GM12878 (cell line): ENCODE results near the gene SPTBN1. TPM values are rescaled to one million over a fixed set of nuclear protein-coding genes. Genes with fewer than 3 reads are reported as not detected.

Source experiments
- ATAC-seq: fragments of 200-7000 bp; cut with Tn5 transposase; 3 replicates; pipeline ENCODE4 v1.9.1; 2020; ENCODE audit warnings: mild to moderate bottlenecking, moderate library complexity
- BruUV-seq: library from RNA; stranded (reverse); fragments of 400-500 nt; replicated peaks from 2 replicates; lab custom pipeline; 2021; lab: Mats Ljungman, UMichigan
- CTCF ChIA-PET: fragments of 300-600 bp; sonication (Branson Sonifier 250); formaldehyde crosslinking; extraction: SDS; loops from one replicate; lab custom pipeline; 2021; ENCODE audit warnings: inconsistent platforms; lab: Yijun Ruan, JAX
- POLR2A ChIA-PET: fragments of 350-600 bp; formaldehyde crosslinking; extraction: SDS; loops from one replicate; lab custom pipeline; 2021; ENCODE audit warnings: inconsistent platforms; lab: Charles Lee
- RAD21 ChIA-PET: fragments of 300-600 bp; sonication (Branson Sonifier 250); formaldehyde crosslinking; loops from one replicate; lab custom pipeline; 2023; ENCODE audit warnings: antibody characterized with exemption; ENCODE audit not compliant: unreplicated experiment; lab: Charles Lee
- SMC1A ChIA-PET: fragments of 300-600 bp; sonication (Branson Sonifier 250); formaldehyde crosslinking; loops from one replicate; lab custom pipeline; 2023; ENCODE audit not compliant: unreplicated experiment, uncharacterized antibody; lab: Charles Lee
- DNase-seq: peaks from one replicate; pipeline ENCODE4 v3.0.0-alpha.2; 2011; ENCODE audit warnings: low read depth, low spot score
- FAIRE-seq: peaks from 3 replicates; lab custom pipeline; 2011; peaks lifted over from hg19 to GRCh38; lab: Jason Lieb, UNC
- H2AFZ ChIP-seq: 2 replicates; pipeline ENCODE4 v1.6.0; 2011; ENCODE audit warnings: low read depth, low read length, control low read depth; ENCODE audit not compliant: control insufficient read depth
- H3K27ac ChIP-seq: 2 replicates; pipeline ENCODE4 v1.5.1; 2011; ENCODE audit warnings: control low read depth; ENCODE audit not compliant: control insufficient read depth, insufficient read depth
- H3K27me3 ChIP-seq, 2 experiments: replicated peaks in 1 of 2; 2 replicates each; pipeline versions ENCODE4 v1.6.0 to v1.6.1; 2011; ENCODE audit warnings: low read length in 1 of 2; ENCODE audit not compliant: control insufficient read depth in 2 of 2, insufficient read depth in 2 of 2
- H3K36me3 ChIP-seq, 2 experiments: 2 replicates each; pipeline ENCODE4 v1.5.1; 2011; ENCODE audit warnings: low read length in 1 of 2; ENCODE audit not compliant: control insufficient read depth in 2 of 2, insufficient read depth in 2 of 2
- H3K4me1 ChIP-seq: 2 replicates; pipeline ENCODE4 v1.6.1; 2011; ENCODE audit warnings: mild to moderate bottlenecking, low read length, moderate library complexity, mixed read lengths; ENCODE audit not compliant: control insufficient read depth, insufficient read depth
- H3K4me2 ChIP-seq: 2 replicates; pipeline ENCODE4 v1.6.0; 2011; ENCODE audit warnings: control low read depth; ENCODE audit not compliant: control insufficient read depth, insufficient read depth
- H3K4me3 ChIP-seq: fragments of 200-600 bp; sonication (generic); 2 replicates; pipeline ENCODE4 v1.5.1; 2016
- H3K79me2 ChIP-seq: 2 replicates; pipeline ENCODE4 v1.6.0; 2011; ENCODE audit warnings: low read length; ENCODE audit not compliant: control insufficient read depth, insufficient read depth
- H3K9ac ChIP-seq: 2 replicates; pipeline ENCODE4 v1.8.0; 2011; ENCODE audit warnings: low read length, control low read depth, mixed read lengths; ENCODE audit not compliant: control insufficient read depth, insufficient read depth
- H3K9me3 ChIP-seq: replicated peaks from 3 replicates; pipeline ENCODE4 v1.5.1; 2011; ENCODE audit warnings: mild to moderate bottlenecking, low read length; ENCODE audit not compliant: control insufficient read depth, insufficient read depth
- H4K20me1 ChIP-seq: 2 replicates; pipeline ENCODE4 v1.6.0; 2011; ENCODE audit not compliant: control insufficient read depth, insufficient read depth
- BRCA1 ChIP-seq: IDR thresholded peaks from 2 replicates; pipeline ENCODE4 v1.6.1; 2011; ENCODE audit warnings: low read depth, low read length, improper control_type of control experiment
- DPF2 ChIP-seq: fragments of 450-650 bp; IDR thresholded peaks from 2 replicates; pipeline ENCODE4 v1.6.1; 2017; ENCODE audit warnings: mild to moderate bottlenecking
- EGR1 ChIP-seq, 2 experiments: IDR thresholded peaks; 1 replicate in 1 of 2; 2 replicates in 1 of 2; pipeline ENCODE4 v1.6.1; 2011 to 2012; ENCODE audit warnings: low read depth in 2 of 2, low read length in 2 of 2, borderline replicate concordance in 1 of 2, mild to moderate bottlenecking in 1 of 2, moderate library complexity in 1 of 2
- HCFC1 ChIP-seq: fragments of 150-350 bp; IDR thresholded peaks from 2 replicates; pipeline ENCODE4 v1.6.1; 2014; ENCODE audit warnings: low read length
- HDAC6 ChIP-seq: fragments of 200-600 bp; sonication (generic); IDR thresholded peaks from one replicate; pipeline ENCODE4 v1.8.0; 2017; ENCODE audit warnings: antibody characterized with exemption; ENCODE audit not compliant: unreplicated experiment
- LARP7 ChIP-seq: fragments of 450-650 bp; IDR thresholded peaks from 2 replicates; pipeline ENCODE4 v1.6.1; 2017; ENCODE audit warnings: mild to moderate bottlenecking
- MTA2 ChIP-seq: fragments of 450-650 bp; IDR thresholded peaks from 2 replicates; pipeline ENCODE4 v1.6.1; 2016; ENCODE audit warnings: low read depth, mild to moderate bottlenecking, moderate library complexity
- MYB ChIP-seq: fragments of 150-350 bp; IDR thresholded peaks from 2 replicates; pipeline ENCODE4 v1.6.1; 2014; ENCODE audit warnings: mild to moderate bottlenecking, low read depth, low read length, borderline replicate concordance
- RUNX3 ChIP-seq: IDR thresholded peaks from 2 replicates; pipeline ENCODE4 v1.6.1; 2012; ENCODE audit warnings: low read length, inconsistent platforms
- SIN3A ChIP-seq: IDR thresholded peaks from 2 replicates; pipeline ENCODE4 v1.6.1; 2012; ENCODE audit warnings: low read depth, low read length, improper control_type of control experiment
- SREBF1 ChIP-seq: IDR thresholded peaks from 2 replicates; pipeline ENCODE4 v1.6.1; 2012; ENCODE audit warnings: mild to moderate bottlenecking, low read length
- ZNF24 ChIP-seq: fragments of 450-650 bp; IDR thresholded peaks from 2 replicates; pipeline ENCODE4 v1.6.1; 2017; ENCODE audit warnings: antibody characterized with exemption, mild to moderate bottlenecking
- WGBS: methylation state at CpG from one replicate; pipeline ENCODE4 v1.1.6; 2016; ENCODE audit warnings: low lambda C conversion rate; ENCODE audit not compliant: insufficient replicate concordance, insufficient coverage; ENCODE audit errors: missing lambda C conversion rate; 5-methylcytosine and 5-hydroxymethylcytosine counted together
- in situ Hi-C: fragments of 300-500 bp; cut with MboI; formaldehyde crosslinking; loops from 9 replicates; pipeline ENCODE4 v1.14.3; 2018; ENCODE audit warnings: mixed read lengths
- intact Hi-C: fragments of 100-400 bp; cut with micrococcal nuclease; formaldehyde crosslinking; loops from one replicate; pipeline ENCODE4 v1.14.2; 2022; ENCODE audit not compliant: unreplicated experiment
- polyA plus RNA-seq, 11 experiments: library from polyadenylated mRNA; depleted of rRNA in 4 of 11; unstranded in 6 of 11; stranded (reverse) in 5 of 11; fragments of >200 nt; fragmentation: Nextera tagmentation in 4 of 11; fragmentation: Illumina TruSeq in 1 of 11; extraction: Ambion mirVana in 4 of 11; extraction: Trizol in 1 of 11; gene quantifications; 1 replicate in 1 of 11; 2 replicates in 10 of 11; pipeline versions ENCODE4 v1.2.1 to v1.2.3, GENCODE V29; 2011 to 2016; ENCODE audit warnings: inconsistent platforms in 2 of 11, missing spikeins in 2 of 11, low read depth in 1 of 11
- total RNA-seq, 4 experiments: library from RNA; depleted of rRNA in 3 of 4; stranded (reverse); fragments of >200 nt in 3 of 4; fragmentation: Illumina TruSeq in 1 of 4; extraction: Trizol in 1 of 4; gene quantifications; 2 replicates each; pipeline versions ENCODE4 v1.2.1 to v1.2.3, GENCODE V29; 2013 to 2021
- TF ChIP-seq, protein P1 (sequence below): fragments of 450-650 bp; formaldehyde crosslinking; IDR thresholded peaks from 2 replicates; pipeline ENCODE4 v1.5.0; 2022; ENCODE audit warnings: mild to moderate bottlenecking, missing genetic modification characterization
- TF ChIP-seq, protein P2 (sequence below): IDR thresholded peaks from 2 replicates; pipeline ENCODE4 v1.6.1; 2011; ENCODE audit warnings: borderline replicate concordance, low read depth, mild to moderate bottlenecking, moderate library complexity, low read length; ENCODE audit not compliant: insufficient read depth, poor library complexity, severe bottlenecking

SPTBN1 gene
- total and polyA plus RNA-seq, 10 of the 15 experiments (the other 5 are each of a cell fraction or from before 2014, with no cell fraction given) = 20.6 to 154 (median 76.7) TPM

DNA sequence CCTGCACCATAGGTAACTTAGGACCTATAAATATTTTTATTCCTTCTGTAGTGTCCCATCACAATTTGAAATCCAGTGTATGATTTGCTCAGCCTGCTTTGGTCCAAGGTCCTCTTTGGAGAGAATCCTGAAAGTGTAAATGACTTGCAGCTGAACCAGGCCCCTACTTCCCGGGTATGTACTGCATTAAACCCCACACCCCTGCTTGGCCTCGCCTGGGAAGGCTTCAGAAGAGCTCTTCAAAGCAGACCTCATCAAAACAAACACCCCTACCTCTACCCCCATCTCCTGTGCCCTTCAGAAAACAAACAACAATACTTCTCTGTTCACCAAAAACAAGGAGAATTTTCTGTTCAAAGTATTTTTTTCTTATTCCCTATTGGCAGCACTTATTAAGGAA, 9.5 kb upstream of the SPTBN1 start:
- TF ChIP-seq SIN3A = no peak
- TF ChIP-seq DPF2 = no peak
- no peak for TF ChIP-seq EGR1 (IDR thresholded peaks at IDR 0.05; ENCODE audit: borderline replicate concordance in 1 of 2, low read depth in 2 of 2, low read length in 2 of 2)
- TF ChIP-seq, protein P1, sequence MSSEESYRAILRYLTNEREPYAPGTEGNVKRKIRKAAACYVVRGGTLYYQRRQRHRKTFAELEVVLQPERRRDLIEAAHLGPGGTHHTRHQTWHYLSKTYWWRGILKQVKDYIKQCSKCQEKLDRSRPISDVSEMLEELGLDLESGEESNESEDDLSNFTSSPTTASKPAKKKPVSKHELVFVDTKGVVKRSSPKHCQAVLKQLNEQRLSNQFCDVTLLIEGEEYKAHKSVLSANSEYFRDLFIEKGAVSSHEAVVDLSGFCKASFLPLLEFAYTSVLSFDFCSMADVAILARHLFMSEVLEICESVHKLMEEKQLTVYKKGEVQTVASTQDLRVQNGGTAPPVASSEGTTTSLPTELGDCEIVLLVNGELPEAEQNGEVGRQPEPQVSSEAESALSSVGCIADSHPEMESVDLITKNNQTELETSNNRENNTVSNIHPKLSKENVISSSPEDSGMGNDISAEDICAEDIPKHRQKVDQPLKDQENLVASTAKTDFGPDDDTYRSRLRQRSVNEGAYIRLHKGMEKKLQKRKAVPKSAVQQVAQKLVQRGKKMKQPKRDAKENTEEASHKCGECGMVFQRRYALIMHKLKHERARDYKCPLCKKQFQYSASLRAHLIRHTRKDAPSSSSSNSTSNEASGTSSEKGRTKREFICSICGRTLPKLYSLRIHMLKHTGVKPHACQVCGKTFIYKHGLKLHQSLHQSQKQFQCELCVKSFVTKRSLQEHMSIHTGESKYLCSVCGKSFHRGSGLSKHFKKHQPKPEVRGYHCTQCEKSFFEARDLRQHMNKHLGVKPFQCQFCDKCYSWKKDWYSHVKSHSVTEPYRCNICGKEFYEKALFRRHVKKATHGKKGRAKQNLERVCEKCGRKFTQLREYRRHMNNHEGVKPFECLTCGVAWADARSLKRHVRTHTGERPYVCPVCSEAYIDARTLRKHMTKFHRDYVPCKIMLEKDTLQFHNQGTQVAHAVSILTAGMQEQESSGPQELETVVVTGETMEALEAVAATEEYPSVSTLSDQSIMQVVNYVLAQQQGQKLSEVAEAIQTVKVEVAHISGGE (CRISPR knock-in tag) = no peak
- TF ChIP-seq MTA2 = no peak
- TF ChIP-seq ZNF24 = no peak
- no peak for TF ChIP-seq HCFC1
- no peak for TF ChIP-seq HDAC6
- no peak for TF ChIP-seq BRCA1
- TF ChIP-seq SREBF1 = no peak
- TF ChIP-seq, protein P2, sequence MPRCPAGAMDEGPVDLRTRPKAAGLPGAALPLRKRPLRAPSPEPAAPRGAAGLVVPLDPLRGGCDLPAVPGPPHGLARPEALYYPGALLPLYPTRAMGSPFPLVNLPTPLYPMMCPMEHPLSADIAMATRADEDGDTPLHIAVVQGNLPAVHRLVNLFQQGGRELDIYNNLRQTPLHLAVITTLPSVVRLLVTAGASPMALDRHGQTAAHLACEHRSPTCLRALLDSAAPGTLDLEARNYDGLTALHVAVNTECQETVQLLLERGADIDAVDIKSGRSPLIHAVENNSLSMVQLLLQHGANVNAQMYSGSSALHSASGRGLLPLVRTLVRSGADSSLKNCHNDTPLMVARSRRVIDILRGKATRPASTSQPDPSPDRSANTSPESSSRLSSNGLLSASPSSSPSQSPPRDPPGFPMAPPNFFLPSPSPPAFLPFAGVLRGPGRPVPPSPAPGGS = no peak
- TF ChIP-seq RUNX3 = no peak
- TF ChIP-seq MYB = no peak
- no peak for TF ChIP-seq LARP7
- TF ChIP-seq, all 136 proteins: peak for 0
- H3K4me1 ChIP-seq = no peaks in the 10 kb centered on the region
- no peaks in the 10 kb centered on the region for H3K9me3 ChIP-seq
- H3K4me2 ChIP-seq = no peak overlapping the region
- ChIA-PET RAD21 (no interaction called here), SMC1A (interaction anchor here (1.0 to 2.8 kb wide), 2 partner anchors 11 to 285 kb away, joined by 3 to 13 read pairs; no protein-coding TSS in a partner anchor), POLR2A (interaction anchor here (1.4 kb wide), 1 partner anchor 11 kb away, joined by 4 read pairs; no protein-coding TSS in a partner anchor), CTCF (interaction anchor here (0.7 to 0.8 kb wide), 2 partner anchors 60 to 258 kb away, joined by 3 read pairs; no protein-coding TSS in a partner anchor)
- H2AFZ ChIP-seq = no peak overlapping the region
- no peaks in the 10 kb centered on the region for H4K20me1 ChIP-seq
- H3K27me3 ChIP-seq = no peaks in the 10 kb centered on the region
- ATAC-seq (no peak), FAIRE-seq (no peak), DNase-seq (no peak)
- intact Hi-C loops (no loop called here), in situ Hi-C loops (no loop called here)
- H3K4me3 ChIP-seq = no peak overlapping the region
- H3K79me2 ChIP-seq = no peaks in the 10 kb centered on the region
- H3K27ac ChIP-seq = no peak overlapping the region
- no peak overlapping the region for H3K9ac ChIP-seq
- WGBS = 0% methylated on average over 2 of the region's 2 CpGs
- H3K36me3 ChIP-seq = no peaks in the 10 kb centered on the region
- BruUV-seq = no TSS peak
